NCI-H187 (cell line): Measurements from ENCODE around the gene ACY1.
"Not testable (repeated sequence)": the region's sequence is repeated elsewhere in the genome, so short reads cannot be mapped to it uniquely, and the experiment has no call there.

Source experiments
- DNase-seq, 2 experiments: peaks; one replicate each; lab custom pipeline; 2025; lab: John Stamatoyannopoulos, UW

ACY1 gene

GRCh38 chr3:51983578-51984268, 388 bp downstream of the ACY1 start:
- no peak for DNase-seq

DNA sequence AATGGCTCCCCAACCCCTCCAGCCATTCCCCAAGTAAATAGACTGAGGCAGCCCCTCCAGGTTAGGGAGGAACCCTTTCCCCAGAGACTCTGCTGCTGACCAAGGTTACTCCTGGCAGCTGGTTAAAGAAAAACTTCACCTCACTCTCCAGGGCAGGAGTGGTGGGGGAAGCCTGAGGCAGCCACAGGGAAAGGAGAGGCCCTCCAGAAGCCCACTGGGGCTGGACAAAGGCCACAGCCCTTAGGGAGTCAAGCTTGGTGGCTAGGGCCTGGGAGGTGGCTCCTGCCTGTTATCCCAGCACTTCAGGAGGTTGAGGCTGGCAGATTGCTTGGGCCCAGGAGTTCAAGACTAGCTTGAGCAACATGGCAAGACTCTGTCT, 923 bp downstream of the ACY1 start:
- DNase-seq: no peak

DNA sequence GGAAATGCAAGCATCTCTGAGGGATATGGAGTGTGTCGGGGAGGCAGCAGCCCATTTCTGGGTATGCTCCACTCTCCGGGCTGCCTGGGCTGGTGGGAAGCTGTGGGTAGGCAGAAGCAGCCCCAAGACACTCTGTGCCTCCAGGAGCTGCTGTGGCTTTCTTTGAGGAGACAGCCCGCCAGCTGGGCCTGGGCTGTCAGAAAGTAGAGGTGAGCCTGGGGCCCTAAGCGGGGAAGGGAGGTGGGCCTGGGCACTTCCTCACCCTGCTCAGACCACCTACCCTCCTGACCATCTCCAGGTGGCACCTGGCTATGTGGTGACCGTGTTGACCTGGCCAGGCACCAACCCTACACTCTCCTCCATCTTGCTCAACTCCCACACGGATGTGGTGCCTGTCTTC, 1.7 kb downstream of the ACY1 start:
- no peak for DNase-seq

DNA sequence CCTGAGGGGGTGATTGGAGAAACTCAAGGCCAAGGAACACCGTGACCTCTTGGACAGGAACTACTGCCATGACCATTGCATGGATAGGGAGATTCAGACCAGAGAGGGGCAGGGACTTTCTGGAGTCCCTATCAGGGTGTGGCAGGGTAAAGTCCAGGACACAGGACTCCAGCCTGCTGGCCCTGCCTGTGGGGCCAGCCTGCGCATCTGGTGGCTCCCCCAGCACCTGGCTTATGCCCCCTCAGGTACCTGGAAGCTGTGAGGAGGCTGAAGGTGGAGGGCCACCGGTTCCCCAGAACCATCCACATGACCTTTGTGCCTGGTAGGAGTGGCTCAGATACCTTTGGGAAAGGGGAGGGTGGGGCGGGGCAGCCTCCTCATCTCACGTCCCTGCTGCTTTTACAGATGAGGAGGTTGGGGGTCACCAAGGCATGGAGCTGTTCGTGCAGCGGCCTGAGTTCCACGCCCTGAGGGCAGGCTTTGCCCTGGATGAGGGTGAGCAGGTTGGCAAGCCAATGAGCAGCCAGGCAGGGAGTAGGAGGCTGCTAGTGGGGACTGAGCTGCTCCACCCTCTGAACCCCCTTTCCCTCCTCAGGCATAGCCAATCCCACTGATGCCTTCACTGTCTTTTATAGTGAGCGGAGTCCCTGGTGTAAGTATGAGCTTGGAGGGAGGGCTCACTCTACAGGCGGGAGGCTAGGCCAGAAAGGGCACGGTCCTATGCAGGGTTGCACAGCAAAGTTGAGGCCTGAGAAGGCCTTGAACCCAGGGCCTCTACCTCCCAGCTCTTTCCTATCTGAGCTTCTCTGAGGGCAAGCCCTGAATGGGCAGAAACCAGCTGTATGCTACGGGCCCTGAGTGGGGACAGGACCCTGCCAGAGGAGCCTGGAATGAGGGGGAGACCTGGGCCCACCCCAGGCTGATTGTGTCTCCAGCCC, 2.9 kb downstream of the ACY1 start:
- DNase-seq: no peak

DNA sequence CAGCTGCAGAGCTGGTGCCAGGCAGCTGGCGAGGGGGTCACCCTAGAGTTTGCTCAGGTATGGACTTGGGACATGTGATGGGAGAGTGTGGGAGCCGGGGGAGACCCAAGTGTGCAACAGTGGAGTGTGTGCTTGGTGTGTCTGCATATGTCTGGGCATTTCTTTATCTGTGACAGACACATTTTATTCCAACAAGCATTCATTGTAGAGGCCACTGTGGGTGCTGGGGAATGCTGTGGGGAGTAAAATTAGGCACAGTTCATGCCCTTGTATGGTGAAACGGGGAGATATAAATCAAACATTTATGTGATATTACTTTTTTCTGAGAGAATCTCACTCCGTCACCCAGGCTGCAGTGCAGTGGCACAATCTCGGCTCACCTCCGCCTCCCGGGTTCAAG, 4.2 kb downstream of the ACY1 start:
- DNase-seq: no peak

DNA sequence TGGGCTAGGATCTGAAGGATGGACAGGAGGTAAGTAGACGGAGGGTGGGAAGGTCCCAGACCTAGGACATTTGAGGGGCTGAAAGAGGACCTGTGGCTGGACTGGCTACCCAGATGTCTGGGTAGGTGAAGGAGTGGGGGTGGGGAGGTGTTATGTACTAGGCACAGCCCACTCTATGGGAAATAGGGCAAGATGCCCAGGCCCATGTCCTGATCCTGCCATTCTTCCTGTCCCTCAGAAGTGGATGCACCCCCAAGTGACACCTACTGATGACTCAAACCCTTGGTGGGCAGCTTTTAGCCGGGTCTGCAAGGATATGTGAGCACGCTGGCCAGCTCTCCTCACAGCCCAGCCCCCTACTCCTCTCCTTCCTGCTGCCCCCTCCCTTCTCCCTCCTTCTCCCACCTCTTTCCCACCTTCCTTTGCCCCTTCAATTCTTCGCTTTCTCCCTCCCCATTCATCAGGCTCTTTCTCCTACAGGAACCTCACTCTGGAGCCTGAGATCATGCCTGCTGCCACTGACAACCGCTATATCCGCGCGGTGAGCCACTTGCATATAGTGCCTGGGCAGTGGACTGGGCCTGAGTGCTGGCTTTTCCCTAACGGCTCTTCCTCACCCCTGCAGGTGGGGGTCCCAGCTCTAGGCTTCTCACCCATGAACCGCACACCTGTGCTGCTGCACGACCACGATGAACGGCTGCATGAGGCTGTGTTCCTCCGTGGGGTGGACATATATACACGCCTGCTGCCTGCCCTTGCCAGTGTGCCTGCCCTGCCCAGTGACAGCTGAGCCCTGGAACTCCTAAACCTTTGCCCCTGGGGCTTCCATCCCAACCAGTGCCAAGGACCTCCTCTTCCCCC, 5.2 kb downstream of the ACY1 start:
- no peak for DNase-seq

GRCh38 chr3:51990501-51990971, 7.2 kb downstream of the ACY1 start:
- DNase-seq: not testable (repeated sequence)

- no peak for DNase-seq
Measured at GRCh38 chr3:51992017-51992682, 8.8 kb downstream of the ACY1 start.

- not testable (repeated sequence) for DNase-seq
Measured at GRCh38 chr3:51993657-51994056, 10.3 kb downstream of the ACY1 start.

GRCh38 chr3:51994530-51994929, 11.2 kb downstream of the ACY1 start:
- DNase-seq: no peak

DNA sequence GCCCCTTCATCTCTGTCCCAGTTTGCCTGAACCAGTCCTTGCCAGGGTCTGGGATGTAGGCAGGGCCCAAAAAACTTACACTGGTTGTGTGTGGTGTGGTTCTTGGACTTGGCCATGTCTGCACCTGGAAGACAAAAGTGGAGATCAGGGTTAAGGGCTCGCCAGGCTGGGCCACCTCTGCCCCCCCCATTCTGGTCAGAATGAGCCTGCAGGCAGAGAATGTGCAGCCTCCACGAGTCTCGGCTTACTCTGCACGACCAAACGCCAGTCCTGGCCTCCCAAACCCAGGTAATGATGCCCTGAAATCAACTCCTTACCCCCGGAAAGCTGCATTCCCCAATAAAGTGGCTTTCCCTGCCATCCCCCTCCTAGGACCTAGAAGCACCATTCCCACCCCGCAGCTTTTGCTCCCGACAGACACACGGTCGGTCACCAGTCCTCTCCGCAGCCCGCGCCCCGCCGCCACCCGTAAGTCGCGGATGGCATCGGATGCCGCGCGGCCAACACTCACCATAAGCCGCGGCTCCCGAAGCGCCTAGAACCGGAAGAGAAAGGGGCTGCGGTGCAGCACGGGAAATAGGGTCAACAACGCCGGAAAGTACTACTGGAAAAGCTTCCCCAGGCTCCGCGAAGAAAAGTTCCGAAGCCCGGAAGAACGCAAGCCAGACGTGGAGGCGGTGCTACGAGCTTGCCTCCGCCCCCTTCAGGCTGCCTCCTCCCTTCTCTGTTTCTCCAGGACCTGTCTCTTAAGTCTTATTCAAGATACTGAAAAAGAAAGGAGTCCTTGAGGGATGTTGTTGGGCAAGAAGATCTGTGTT, 12.2 kb downstream of the ACY1 start, which contains the start of gene RPL29:
TSS of gene RPL29 (minus strand) at position 550 of the 818 bp plus-strand sequence. CDS start at position 116, 434 bp downstream.
- peak; percentile 69 to 70 for DNase-seq

GRCh38 chr3:51997172-51997571, 13.8 kb downstream of the ACY1 start:
- no peak for DNase-seq

- DNase-seq: no peak
Measured at GRCh38 chr3:51997935-51998596, 14.7 kb downstream of the ACY1 start.

GRCh38 chr3:51998774-51999173, 15.4 kb downstream of the ACY1 start:
- no peak for DNase-seq

DNA sequence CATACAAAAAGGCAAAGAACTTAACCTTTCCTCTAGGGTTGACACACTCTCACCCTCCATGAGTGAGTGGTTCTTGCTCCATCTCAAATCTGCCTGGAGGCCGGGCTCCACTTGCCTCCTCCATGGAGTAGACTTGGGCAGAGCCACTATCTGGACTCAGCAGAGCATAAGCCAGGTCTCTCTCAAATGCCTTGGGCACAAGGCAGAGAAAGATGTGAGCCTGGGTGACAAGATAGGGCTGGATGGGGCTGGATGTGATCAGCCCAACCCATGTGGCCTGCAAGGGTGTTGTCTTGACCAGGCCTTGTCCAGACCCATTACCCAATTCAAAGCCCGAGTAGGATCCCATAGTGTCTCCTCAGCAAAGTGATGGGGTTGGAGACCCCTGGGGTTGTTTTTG, 16.5 kb downstream of the ACY1 start:
- DNase-seq: no peak

- DNase-seq: peak; percentile 26 to 33
Measured at GRCh38 chr3:52001443-52001974, 18.2 kb downstream of the ACY1 start.

GRCh38 chr3:52002748-52003147, 19.4 kb downstream of the ACY1 start:
- no peak for DNase-seq

GRCh38 chr3:52004163-52004787, 20.9 kb downstream of the ACY1 start:
- no peak for DNase-seq

GRCh38 chr3:52004906-52005395, 21.6 kb downstream of the ACY1 start:
- DNase-seq: no peak
